ENCODE results near the gene OVOL3.
"Not testable (repeated sequence)": the region's sequence is repeated elsewhere in the genome, so short reads cannot be mapped to it uniquely, and the experiment has no call there.

Gene OVOL3

GRCh38 chr19:36110487-36111199 is at the start of gene OVOL3:
Gene OVOL3 (plus strand): TSS chr19:36111143. CDS start chr19:36111203, 60 bp downstream.
- DNase-seq = no peak

- no peak for DNase-seq
Measured at GRCh38 chr19:36061367-36061766, 49.6 kb upstream of the OVOL3 start.

- no peak for DNase-seq
Measured at GRCh38 chr19:36064826-36065225, 46.1 kb upstream of the OVOL3 start.

DNA sequence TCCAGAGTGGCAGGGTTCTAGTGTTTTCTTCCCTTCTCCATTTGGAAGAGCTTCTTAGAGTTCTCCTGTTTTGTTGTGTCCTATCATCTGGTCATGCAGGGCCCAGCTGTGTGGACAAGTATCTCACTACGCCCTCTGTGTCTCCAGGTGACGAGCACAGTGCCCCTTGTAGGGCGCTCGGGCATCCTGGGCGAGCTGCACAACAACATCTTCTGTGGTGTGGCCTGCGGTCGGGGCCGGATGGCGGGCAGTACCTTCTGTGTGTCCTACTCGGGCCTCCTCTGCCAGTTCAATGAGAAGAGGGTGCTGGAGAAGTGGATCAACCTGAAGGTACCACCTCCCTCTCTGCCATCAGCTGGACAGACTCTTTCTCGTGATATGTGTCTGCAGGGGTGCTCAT is 43.3 kb upstream of the OVOL3 start:
- no peak for DNase-seq

GRCh38 chr19:36068810-36069499 is 42.0 kb upstream of the OVOL3 start:
- not testable (repeated sequence) for DNase-seq

- DNase-seq = no peak
Measured at GRCh38 chr19:36072081-36072480, 38.9 kb upstream of the OVOL3 start.

- no peak for DNase-seq
Measured at GRCh38 chr19:36073121-36073876, 37.6 kb upstream of the OVOL3 start.

- DNase-seq = no peak
Measured at GRCh38 chr19:36079389-36079945, 31.5 kb upstream of the OVOL3 start.

DNA sequence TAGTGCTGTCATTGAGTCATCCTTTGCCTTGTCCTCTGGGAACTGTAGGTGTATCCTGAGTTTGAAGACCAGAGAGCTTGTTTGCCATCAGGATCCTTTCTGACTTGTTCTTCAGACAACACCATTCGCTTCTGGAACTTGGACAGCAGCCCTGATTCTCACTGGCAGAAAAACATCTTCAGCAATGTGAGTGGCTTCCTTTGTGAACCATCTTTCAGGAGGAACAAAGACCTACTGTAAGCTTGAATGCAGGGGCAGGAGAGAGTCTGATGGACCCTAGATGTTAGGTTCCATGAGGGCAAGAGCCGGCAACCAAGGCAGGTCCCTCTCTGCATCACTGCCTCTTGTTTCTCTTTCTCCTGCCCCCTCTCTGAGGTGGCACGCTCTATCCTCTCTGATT is 29.6 kb upstream of the OVOL3 start:
- peak in 42 of 56 donors; percentile 12 to 85 (median 43) for DNase-seq

- no peak for DNase-seq
Measured at GRCh38 chr19:36081894-36082293, 29.0 kb upstream of the OVOL3 start.

DNA sequence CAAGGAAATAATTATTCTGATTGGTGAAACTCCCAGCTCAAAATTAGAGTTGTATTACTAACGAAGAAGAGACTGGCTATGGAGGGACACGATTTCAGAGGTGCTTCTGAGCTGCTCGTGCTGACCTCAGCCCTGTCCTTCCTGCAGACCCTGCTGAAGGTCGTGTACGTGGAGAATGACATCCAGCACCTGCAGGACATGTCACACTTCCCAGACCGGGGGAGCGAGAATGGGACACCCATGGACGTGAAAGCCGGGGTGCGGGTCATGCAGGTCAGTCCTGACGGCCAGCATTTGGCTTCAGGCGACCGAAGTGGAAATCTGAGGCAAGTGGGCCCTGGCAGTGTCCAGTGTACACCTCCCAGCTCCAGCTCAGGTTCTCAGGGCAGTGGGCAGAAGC is 28.0 kb upstream of the OVOL3 start:
- no peak for DNase-seq

GRCh38 chr19:36084231-36085009 is 26.5 kb upstream of the OVOL3 start:
- DNase-seq = no peak

DNA sequence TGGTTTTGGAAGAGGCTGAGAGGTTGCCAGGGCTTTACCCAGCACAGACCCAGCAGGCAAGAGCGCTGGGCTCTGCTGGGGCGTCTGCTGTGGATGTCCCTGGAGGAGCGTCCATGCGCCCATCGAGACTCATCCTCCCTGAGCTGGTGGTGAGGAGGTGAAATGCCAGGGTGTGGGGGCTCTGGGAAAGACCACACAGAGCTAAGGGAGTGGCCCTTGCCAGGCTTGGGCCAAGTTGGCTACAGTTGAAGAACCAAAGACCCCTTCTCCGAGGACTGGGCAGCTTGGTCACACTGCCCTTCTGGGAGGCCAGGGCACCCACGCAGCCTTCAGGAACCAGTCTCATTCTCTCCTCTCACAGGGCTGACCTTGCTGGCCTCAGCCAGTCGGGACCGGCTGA is 24.6 kb upstream of the OVOL3 start:
- no peak for DNase-seq

GRCh38 chr19:36089847-36090246 is 21.1 kb upstream of the OVOL3 start:
- DNase-seq = no peak

GRCh38 chr19:36090910-36091695 is 19.8 kb upstream of the OVOL3 start:
- peak in 1 of 56 donors; percentile 8 for DNase-seq

- DNase-seq = no peak
Measured at GRCh38 chr19:36092566-36092965, 18.4 kb upstream of the OVOL3 start.

- peak in 4 of 56 donors; percentile 5 to 31 (median 24) for DNase-seq
Measured at GRCh38 chr19:36093146-36093662, 17.7 kb upstream of the OVOL3 start.

GRCh38 chr19:36093687-36094086 is 17.3 kb upstream of the OVOL3 start:
- peak in 25 of 56 donors; percentile 11 to 68 (median 31) for DNase-seq

- peak in 50 of 56 donors; percentile 12 to 93 (median 76) for DNase-seq
Measured at GRCh38 chr19:36097036-36097435, 13.9 kb upstream of the OVOL3 start.

Data from amygdala (tissue), 56 donors.